ENCODE results near the gene LY6G5C. TPM values are rescaled to one million over a fixed set of nuclear protein-coding genes. Genes with fewer than 3 reads are reported as not detected.

Gene LY6G5C
- total and polyA plus RNA-seq, 2 of the 13 experiments (the other 11 are each of a cell fraction or from before 2014, with no cell fraction given): 0.33 to 0.55 TPM

- TF ChIP-seq ZNF687 (CRISPR knock-in tag; IDR thresholded peaks at IDR 0.05) (no peak; the same call in 1 of the 2 replicates), SNAPC2 (CRISPR knock-in tag; IDR thresholded peaks at IDR 0.05) (peak; percentile 97), GZF1 (CRISPR knock-in tag; IDR thresholded peaks at IDR 0.05) (peak; percentile 86; the same call in 1 of the 2 replicates), ZNF430 (CRISPR knock-in tag; IDR thresholded peaks at IDR 0.05) (peak; percentile 95), MTF1 (CRISPR knock-in tag; IDR thresholded peaks at IDR 0.05) (no peak), MEIS1 (CRISPR knock-in tag; IDR thresholded peaks at IDR 0.05; ENCODE audit: borderline replicate concordance) (peak; percentile 80; the same call in 1 of the 2 replicates), DDIT3 (CRISPR knock-in tag; IDR thresholded peaks at IDR 0.05) (no peak), ZNF788 (CRISPR knock-in tag; IDR thresholded peaks at IDR 0.05; ENCODE audit: borderline replicate concordance) (peak; percentile 96; the same call in 1 of the 2 replicates), ZFP82 (CRISPR knock-in tag; IDR thresholded peaks at IDR 0.05; ENCODE audit: borderline replicate concordance) (no peak), ELF3 (CRISPR knock-in tag; IDR thresholded peaks at IDR 0.05) (peak; percentile 98), ZFYVE20 (CRISPR knock-in tag; IDR thresholded peaks at IDR 0.05; ENCODE audit: borderline replicate concordance, low read depth) (no peak), ZMYM2 (CRISPR knock-in tag; IDR thresholded peaks at IDR 0.05) (peak; percentile 79; the same call in 1 of the 2 replicates), ZNF691 (CRISPR knock-in tag; IDR thresholded peaks at IDR 0.05; ENCODE audit: borderline replicate concordance, low read depth) (peak; percentile 91; the same call in 1 of the 2 replicates), ZHX2 (IDR thresholded peaks at IDR 0.05; ENCODE audit: low read depth) (peak; percentile 26; the same call in 1 of the 2 replicates), ZHX2 (CRISPR knock-in tag; IDR thresholded peaks at IDR 0.05; ENCODE audit: borderline replicate concordance) (no peak; the same call in 1 of the 2 replicates), SIX1 (CRISPR knock-in tag; IDR thresholded peaks at IDR 0.05; ENCODE audit: borderline replicate concordance) (peak; percentile 73; the same call in 1 of the 2 replicates), MBD4 (IDR thresholded peaks at IDR 0.05; ENCODE audit: borderline replicate concordance, low read length) (no peak)
These were observed 25.3 kb downstream of the LY6G5C start, which contains the start of gene APOM (continued) for GRCh38 chr6:31655349-31656237.
